UCSD-AML1 (cell line): ENCODE measurements around the gene FARP1.
"Not testable (repeated sequence)": the region's sequence is repeated elsewhere in the genome, so short reads cannot be mapped to it uniquely, and the experiment has no call there.

Experiments used
- DNase-seq: peaks from one replicate; lab custom pipeline; 2025; ENCODE audit not compliant: unreplicated experiment; lab: John Stamatoyannopoulos, UW

The FARP1 gene

DNA sequence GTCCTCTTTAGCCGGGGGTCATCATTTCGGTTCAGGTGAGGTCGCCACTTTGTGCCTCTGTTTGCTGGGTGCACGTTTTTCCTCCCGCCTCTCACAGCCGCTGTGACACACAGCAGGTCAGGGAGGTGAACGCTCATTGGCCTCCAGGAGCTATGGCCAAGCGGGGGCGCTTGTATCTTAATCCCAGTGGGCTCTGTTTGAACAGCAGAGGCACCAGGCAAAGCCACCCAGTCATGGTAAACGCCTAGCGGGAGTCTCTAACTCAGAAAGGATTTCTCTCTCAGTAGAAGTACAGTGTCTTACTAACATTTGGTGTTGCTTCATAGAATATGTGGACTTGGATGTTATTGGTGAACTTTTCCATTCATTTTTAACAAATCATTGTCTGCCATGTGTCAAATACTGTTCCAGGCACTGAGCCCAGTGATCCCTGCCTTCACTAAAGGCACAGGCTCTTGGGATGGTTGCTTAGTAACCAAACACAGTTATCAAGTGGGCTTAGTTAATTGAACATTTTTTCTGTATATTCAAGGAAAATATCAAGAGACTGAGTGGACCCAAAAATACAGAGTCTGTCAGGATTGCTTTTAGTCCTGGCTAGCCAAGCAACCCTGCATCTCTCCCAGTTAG, 247.3 kb downstream of the FARP1 start:
- DNase-seq = no peak

DNA sequence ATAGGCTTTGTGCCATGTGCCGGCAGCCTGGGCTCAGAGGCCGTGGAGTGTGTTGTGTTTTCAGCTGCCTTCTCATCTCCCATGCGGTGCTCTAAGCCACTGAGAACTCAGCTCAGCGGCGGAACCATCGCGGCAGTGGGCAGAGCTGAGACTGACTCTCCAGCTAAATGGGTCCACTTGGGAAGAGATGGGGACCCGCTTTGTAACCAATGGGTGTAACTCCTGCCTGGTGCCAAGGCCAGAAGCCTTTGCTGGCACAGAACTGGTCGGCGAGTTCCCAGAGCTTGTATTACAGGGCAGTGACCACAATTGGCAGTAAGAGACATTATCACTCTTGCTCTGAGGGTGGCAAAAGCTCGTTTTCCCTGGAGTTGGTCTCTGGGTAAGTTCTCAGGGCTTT, 251.0 kb downstream of the FARP1 start:
- DNase-seq = no peak

DNA sequence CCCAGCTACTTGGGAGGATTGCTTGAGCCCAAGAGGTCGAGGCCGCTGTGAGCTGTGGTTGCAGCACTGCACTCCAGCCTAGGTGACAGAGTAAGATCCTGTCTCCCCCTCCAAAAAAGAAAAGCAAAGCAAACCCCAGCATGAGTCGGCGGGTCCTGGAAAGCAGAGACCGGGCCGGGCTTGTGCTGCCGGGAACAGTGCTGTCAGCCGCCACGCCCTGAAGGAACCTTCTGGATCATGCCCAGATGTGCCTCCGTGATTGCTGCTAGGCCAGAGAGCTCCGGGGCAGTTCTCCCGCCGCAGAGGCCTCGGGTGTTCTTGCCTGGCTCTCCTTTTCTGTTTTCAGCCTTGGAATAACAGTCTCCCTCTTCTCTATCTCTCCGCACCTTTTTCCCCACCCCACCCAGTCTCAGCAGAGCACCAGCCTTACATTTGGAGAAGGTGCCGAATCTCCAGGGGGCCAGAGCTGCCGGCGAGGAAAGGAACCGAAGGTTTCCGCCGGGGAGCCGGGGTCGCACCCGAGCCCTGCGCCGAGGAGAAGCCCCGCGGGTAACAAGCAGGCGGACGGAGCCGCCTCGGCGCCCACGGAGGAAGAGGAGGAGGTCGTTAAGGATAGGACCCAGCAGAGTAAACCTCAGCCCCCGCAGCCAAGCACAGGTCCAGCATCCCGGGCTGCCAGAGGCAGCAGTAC, 252.1 kb downstream of the FARP1 start:
- no peak for DNase-seq

DNA sequence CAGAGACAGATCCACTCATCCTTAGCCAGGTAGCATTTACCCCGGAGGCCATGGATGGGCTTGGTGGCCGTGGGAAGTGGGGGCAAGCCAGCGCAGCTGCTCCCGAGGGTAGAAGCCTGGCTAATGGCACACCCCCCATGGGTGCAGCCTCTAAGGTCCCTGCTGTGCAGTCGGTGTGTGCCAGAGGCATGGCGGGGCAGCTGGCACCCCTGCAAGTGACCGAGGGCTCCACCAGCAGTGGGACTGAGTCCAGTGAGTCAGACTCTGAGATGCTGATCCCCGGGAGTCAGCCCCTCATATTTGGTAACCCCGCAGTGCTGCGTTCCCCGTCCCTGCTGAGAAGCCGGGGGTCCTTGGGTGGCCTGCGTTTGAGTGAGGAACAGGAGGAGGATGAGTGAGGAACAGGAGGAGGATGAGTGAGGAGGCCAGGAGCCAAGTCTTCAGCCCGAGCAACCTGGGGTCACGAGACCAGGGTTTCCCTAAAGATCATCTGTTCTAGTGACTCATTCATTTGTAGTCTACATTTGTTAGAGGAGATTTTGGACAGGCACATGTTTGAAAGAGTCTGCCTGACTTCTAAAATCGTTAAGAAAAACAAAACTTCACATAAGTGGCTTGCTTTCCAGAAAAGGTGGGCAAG, 253.3 kb downstream of the FARP1 start:
- no peak for DNase-seq

DNA sequence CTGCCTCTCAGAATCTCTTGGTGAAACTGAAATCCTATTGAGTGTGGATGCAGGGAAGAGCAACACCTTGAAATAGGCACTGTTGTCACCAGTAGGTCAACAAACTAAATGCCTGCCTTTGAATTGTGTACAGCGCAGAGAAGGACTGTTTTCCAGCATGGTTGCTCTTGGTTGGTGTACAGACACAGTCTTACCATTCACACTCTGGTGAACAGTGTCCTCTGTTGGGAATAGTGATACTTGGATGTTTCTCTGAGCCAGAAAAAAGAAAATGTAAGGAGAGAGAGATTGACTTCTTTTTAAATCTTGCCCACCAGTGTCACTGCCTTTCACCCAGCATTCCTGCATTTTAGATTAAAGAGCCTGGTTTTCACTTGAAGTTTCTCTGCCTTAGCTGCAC, 254.3 kb downstream of the FARP1 start:
- no peak for DNase-seq

DNA sequence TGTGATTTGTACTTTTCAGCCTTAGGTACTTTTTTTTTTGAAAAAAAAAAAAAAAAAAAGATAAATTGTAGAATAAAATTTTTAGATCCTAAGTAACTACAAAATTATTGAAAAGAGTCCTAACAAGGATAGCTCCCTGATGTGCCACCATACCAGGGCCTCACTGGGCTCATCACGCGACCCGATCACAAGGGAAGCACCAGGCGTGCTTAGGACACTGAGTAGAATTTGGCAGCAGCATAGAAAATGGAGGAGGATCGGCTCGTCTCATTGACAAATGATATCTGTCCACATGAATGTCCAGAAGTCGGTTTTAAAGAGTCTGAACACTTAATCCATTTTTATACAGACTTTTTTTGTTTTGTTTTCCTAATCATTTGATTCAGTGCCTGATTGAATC, 255.0 kb downstream of the FARP1 start:
- DNase-seq = no peak

DNA sequence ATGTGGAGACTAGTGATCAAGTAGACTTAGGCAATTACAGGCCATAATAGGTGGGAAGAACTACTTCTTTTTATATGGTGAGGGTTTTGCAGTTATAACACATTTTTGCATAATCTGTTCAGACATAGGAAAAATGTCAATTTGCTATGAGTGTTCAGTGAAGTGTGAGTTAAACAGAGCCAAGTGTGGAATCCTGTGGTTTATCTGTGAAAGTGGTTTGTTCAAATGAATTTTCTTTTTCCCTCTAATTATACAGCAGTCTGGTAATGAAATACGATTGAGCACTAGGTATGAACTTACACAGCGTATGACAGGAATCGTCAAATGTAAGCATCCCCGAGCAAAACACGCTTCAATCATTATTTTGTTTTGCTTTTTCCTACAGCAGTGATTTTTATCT, 255.7 kb downstream of the FARP1 start:
- no peak for DNase-seq

DNA sequence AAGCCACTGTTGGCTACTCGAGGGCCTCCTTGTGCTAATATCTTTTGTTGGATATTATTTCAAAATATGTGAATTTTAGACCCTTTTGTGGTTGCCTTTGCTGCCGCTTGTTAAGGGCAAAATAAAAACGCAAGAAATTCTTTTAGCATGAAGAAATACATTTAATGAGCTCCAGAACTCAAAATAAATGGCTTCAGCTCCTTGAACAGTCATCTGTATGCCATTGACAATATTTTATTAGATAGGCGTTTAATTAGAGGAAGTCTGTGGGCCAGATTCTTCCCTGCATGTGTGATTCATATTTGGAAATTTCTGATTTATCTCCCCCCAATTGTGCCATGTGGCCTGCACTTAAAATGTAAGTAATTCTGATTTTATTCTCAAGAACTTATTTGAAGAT, 256.9 kb downstream of the FARP1 start:
- no peak for DNase-seq

DNA sequence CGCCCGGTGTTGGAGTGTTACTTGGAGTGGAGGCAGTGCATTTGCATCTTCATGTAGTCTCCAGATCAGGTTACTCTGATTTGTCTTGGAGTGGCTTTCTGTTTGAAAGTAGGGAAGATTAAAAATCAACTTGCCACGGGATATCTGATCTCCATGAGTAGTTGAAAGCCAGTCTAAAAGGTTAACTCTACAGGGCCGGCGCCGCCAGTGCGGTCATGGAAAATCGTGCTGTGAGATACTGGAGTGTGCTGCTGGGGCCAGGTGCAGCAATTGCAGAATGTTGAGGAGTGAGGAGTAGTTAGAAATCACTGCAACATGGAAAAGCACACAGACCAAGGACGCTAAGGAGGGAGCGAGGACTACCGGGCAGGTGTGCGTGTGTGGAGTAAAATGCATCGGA, 259.0 kb downstream of the FARP1 start:
- DNase-seq = no peak

DNA sequence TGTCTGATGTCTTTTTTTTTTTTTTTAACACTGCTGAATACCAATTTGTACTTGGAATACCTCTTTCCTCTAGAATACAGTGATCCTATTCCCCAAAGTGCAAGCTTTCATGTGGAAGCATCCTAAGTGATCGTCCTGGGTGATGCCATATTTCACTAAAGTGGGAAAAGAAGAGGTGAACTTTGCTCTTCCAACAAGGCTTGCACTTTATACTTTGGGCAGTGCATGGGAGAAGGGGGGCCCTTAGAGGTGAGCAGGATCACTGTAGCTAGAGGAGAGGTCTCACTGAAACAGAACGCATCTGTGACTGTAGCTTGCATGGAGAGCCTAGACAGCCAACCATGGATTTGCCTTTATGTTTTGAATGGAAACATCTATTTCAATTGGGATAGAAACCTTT, 260.2 kb downstream of the FARP1 start:
- no peak for DNase-seq

DNA sequence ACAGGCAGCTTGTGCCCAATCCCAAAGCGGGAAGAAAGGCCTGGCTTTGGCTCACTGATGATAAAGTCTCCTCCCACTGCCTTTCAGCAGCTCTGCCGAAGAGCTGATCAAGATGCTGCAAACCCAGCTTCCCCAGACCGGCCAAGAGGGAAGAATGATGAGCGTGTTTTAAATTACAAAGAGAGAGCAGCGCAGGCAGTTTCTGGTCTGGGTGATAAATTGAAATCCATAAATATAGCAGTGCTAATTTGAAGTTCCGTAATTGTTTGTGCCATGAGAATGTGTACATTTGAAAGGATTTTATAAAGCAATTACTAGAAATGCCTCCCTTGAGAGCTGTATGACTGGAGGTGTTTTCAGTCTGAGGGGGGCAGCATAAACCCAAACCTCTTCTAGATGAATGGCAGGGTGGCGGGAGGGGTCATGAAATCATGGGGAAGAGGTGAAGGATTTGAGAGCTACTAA, 262.2 kb downstream of the FARP1 start:
- DNase-seq = no peak

DNA sequence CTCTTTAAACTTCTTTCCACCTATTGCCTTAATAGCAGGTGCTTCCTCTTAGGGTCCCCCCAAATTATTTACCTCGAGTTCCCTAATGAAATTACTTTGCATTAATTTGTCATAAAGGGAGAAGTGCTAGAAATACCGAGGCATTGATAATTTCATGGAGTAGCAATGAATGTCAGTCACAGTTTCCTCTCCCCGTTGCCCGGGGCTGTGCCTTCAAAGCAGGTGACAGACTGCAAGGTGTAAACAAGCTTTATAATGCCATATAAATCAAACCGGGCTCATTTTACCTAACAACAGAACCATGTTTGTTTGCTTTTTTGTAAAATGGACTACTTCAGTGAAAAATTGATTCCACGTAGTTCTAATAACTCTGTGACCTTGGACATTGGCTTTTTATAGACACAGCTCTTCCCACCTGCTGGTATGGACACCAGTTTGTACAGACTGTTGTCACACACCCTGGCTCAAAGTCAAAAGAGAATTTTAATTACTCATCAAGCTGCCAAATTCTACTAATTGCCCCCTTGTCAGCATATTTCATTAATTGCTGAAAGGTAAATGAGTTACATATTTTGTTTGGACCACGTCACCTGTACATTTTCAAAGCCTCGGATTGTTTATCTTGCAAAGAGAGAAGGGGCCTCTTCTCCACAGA, 262.9 kb downstream of the FARP1 start:
- DNase-seq = no peak

DNA sequence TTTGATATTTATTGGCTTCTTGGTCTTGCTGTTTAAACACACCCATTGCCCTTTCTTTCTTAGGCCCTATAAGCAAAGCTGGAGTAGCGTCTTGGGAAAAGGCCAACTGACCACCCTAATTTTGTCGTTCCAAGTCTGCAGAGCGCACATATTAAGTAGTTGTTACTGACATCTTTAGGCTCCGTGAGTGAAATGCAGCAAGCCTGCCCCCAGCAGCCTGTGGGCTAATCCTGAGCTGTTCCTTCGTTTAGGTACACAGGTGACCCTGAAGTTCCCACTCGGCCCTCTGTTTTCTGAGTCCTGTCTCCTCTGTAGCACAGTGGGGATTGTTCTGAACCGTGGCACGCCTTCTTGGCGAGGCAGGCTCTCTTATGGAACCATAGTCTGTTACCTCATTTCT, 263.5 kb downstream of the FARP1 start:
- DNase-seq = no peak

DNA sequence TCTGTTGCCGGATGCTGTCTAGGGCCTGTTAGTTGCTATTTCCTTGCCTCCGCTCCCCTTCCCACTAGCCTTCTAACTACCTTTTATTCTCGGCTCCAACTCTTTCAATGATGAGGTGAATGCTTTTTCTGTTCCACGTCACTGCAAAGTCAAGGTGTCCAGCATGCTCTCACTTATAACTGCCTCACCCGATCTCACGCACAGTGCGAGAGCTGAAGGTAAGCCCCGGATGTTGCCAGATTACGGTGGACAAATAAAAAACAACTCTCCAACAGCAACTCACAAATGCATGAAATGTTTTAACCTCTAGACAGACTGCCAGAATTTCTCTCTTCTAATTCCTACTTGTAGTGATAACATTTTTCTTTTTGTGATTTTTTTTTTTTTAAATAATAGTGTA, 264.1 kb downstream of the FARP1 start:
- DNase-seq = no peak

DNA sequence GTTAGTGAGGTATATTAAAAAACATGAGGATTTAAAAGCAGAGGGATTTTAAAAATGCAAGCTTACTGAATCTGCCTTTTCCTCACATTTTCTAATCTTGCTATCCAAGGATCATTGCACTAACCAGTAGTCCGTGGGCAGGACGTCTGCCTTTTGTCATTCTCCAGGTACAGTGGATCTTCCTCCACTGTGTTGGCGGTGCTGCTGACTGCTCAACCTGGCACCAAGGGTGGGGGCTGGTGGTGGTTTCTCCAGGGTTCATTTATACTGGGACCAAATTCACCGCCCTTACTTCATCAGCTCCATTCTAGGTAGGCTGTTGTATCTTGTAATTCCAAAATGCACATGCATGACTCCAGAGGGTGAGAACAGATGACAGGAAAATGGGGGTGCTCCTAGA, 264.7 kb downstream of the FARP1 start:
- no peak for DNase-seq

DNA sequence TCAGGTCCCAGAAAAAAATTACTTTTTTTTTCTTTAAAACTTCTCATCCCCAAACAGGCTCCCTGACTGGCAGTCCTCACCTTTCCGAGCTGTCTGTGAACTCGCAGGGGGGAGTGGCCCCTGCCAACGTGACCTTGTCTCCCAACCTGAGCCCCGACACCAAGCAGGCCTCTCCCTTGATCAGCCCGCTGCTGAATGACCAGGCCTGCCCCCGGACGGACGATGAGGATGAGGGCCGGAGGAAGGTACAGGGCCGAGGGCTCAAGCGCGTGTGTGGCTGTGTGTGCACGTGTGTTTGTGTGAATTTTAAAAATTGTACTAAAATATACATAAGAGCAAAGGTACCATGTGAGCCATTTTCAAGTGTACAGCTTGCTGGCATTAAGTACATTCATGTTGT, 266.4 kb downstream of the FARP1 start:
- DNase-seq = no peak

DNA sequence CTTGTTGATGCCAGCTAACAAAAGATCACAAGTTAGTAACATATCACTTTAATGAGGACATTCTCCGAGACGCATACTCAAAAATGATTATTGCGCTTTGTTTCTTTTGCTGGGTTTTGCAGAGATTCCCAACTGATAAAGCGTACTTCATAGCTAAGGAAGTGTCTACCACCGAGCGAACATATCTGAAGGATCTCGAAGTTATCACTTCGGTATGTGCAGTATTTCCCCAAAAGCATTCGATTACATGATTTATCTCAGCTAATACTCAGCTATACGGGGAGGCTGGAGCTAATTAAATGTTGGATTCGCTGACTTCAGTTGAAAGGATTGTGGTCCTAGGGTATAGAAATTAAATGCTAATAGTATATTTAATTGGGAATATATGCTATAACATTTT, 267.7 kb downstream of the FARP1 start:
- DNase-seq = no peak

DNA sequence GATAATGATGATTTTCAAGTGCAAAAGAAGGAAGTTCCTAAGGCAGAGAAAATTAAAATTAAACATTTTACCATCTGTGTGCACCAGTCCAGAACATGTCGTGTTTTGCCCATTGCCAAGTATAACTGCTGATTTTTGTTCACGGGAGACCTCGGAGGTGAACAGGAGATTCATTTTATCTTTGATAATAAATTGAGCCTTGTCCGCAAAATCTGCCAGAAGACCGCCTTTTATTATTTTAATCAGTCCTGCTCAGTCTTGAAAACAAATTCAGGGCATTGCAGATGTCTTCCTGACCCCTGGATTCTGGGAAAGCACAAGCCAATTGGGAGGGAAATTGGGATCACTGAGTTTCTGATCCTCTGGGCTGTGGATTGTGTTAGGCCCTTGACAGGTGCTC, 268.1 kb downstream of the FARP1 start:
- no peak for DNase-seq

DNA sequence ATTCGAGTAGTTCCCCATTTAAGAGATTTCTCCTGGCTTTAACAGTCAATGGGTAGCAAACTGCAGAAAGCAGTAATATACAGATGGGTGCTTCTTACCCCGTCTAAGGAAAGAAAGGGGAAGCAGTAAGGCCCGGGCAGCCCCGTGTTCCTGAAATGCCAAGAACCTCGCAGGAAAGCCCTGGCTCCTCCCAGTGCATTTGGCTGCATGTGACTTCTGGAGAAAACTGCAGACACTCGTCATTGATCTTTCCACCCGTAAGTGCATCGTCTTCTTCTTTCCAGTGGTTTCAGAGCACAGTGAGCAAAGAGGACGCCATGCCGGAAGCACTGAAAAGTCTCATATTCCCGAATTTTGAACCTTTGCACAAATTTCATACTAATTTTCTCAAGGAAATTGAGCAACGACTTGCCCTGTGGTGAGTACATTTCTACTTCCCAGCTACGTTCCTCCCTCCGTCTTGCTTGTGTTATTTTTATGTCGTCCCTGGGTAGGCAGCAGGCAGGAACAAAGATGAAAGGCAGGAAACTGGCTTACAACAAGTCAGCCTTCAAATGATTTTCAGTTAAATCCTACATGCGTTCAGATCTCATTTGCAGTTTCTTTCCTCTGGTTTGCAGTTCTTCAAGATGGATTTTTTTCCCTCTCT, 268.8 kb downstream of the FARP1 start:
- DNase-seq = peak; percentile 50

DNA sequence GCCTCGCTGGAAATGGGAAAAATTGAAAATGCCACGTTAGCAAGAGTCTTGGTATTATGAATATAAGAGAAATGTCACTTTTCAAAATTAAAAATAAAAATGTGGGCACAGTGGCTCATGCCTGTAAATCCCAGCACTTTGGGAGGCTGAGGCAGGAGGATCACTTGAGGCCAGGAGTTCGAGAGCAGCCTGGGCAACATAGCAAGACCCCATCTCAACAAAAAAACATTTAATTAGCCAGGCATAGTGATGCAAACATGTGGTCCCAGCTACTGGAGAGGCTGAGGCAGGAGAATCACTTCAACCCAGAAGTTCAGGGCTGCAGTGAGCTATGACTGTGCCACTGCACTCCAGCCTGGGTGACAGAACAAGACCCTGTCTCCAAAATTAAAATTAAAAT, 270.4 kb downstream of the FARP1 start:
- not testable (repeated sequence) for DNase-seq

DNA sequence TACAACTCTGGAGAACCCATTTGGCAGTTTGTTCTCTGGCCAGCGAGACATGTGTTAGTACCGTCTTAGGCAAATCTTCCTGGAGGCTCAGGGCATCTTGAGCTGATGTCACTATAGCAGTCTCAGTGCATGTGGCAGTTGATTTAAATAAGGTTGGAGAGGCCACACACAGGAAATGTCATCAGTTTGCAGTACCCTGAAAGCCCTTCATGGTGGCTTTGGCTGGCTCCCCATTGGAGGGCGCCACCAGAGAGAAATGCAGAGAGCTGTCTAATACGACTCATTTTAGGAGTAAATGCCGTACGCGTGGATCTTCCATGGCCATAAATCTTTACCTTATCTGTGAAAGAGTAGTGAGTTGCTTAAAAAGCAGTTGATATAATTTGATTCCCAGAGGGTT, 270.9 kb downstream of the FARP1 start:
- DNase-seq = no peak
